Measurements from ENCODE around the gene EML4.
"Not testable (repeated sequence)": the region's sequence is repeated elsewhere in the genome, so short reads cannot be mapped to it uniquely, and the experiment has no call there.

Gene EML4

DNA sequence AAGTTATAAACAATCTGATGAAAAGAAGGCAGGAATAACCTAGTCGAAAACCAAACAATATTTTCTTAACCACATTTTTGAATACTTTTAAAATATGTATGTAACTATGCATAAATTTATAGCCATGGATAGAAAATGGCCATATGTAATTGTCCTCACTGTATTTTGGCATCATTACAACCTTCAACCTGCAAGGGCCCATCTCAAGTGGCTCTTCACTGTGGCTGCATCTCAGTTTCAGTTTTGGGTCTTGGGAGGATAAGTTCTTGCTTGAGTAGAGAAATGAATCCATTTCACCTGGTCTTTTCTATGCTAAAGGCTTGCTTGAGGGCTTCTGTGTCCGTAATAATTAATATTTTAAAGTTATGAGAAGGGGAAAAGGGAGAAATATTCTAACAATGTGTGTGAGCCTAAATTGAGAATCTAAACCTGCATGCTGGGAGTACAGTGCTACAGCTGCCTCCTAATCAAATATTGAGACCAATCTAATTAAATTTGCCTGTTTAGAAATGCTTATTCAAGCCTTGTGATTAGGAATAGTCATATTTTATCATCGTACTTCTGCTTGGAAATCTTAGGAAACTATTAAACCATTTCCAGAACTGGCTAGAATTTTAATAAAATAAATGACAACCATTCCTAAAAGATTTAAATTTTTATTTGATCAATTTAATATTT, 92.5 kb downstream of the EML4 start:
- no peak for DNase-seq (ENCODE audit: low spot score)

GRCh38 chr2:42266236-42266635, 97.1 kb downstream of the EML4 start:
- DNase-seq (ENCODE audit: low spot score): no peak

DNA sequence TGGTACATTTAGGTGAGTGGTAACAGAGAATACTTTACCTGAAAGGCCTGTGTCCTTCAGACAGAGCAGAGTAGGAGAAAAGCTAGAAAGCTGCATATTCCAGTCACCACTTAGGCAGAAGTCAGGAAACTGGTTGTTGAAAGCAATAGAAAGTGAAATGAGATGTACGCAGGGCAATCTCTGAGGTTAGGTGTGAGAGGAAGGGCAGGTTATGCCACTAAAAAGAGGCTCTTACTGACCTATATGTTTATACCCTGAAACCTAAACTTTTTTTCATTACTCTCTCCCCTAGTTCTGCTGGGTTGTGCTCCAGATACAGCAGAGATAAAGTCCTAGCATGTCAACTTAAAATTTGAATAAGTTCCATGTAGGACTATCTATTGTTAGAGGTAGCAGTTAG, 98.4 kb downstream of the EML4 start:
- no peak for DNase-seq (ENCODE audit: low spot score)

GRCh38 chr2:42268528-42269151, 99.5 kb downstream of the EML4 start:
- no peak for DNase-seq (ENCODE audit: low spot score)

DNA sequence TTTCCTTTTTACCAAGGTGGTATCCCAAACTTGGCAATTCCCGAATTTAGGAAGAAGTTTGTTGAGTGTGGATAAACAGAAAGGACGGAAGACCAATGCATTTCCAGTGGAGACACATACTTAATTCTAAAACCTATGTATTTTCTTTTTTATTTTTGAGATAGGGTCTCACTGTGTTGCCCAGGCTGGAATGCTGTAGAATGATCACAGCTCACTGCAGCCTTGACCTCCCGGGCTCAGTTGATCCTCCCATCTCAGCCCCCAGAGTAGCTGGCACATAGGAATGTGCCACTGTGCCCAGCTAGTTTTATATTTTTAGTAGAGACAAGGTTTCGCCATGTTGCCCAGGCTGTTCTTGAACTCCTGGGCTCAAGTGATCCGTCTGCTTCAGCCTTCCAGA, 101.6 kb downstream of the EML4 start:
- DNase-seq (ENCODE audit: low spot score): no peak

GRCh38 chr2:42271246-42271645, 102.1 kb downstream of the EML4 start:
- not testable (repeated sequence) for DNase-seq (ENCODE audit: low spot score)

GRCh38 chr2:42274863-42275262, 105.7 kb downstream of the EML4 start:
- no peak for DNase-seq (ENCODE audit: low spot score)

DNA sequence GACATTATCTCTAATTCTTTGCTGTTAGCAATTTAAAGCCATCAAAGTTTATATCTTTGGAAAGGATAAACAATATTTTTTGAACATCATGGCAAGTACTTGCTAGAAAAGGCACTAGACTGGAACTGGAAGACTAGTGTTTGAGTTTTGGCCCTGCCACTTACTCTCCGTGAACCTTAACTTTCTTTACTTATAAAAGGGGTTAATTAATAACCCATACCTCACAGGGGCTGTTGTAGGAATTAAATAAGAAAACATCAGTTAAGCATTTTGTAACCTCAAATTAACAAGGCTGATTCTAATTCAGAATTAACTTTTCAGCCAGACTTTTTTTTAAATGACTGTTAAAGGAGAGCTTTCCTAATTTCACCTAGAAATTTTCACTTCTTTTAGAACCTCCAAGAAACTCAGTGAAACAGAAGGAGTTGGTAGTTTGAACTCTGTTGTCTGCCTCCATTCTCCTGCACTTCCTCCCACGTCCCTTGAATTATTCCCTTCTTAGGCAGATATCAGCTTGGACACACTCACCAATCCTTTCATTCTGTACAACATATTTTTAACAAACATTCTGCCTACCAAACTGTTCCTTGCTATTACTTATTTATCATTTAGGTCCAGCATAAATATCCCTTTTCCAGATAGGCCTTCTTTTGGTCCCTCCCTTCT, 112.4 kb downstream of the EML4 start:
- DNase-seq (ENCODE audit: low spot score): no peak

DNA sequence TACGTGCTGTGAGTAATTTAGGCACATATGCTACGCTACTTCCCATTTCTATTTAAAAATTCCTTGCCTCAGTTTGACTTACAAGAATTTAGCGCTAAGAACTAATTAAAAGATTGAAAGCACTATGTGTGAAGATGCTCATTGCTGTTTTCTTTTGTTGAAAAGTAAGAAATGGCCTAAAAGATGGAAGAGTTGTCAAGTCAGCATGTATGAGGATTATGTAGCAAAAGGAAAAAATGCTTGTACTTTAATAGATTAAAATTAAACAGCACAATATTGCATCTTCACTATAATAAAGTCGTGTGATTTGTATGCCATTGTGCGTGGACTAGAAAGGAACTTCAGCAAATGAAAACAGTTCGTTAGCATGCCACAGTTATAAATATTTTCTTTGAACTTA, 114.9 kb downstream of the EML4 start:
- no peak for DNase-seq (ENCODE audit: low spot score)

DNA sequence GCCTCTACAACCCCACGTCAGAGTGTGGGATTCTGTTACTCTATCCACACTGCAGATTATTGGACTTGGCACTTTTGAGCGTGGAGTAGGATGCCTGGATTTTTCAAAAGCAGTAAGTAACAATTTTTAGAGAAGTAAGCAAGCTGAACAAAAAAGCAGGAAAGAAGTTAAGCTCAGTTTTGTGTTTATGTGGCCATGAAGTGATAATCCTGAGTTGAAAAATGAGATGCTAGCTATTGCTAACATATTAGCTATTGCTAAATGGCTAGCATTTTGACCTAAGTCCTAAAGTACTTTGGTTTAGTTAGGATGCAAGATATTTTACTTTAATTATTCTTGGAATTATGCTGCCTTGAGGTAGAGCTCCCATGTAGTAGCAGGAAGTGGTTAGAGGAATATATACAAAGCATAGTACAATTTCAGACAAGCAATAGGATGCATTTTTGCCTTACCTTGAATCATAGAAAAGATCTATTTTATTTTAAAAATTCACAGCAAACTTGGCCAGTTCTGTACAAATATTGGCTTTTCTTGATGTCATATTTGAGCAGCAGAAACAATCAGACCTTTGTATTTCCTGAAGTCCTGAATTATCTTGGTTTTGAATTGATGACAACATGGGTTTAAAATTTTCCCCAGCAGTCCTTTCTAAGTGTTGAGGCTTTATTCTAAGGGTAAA, 117.3 kb downstream of the EML4 start:
- no peak for DNase-seq (ENCODE audit: low spot score)

DNA sequence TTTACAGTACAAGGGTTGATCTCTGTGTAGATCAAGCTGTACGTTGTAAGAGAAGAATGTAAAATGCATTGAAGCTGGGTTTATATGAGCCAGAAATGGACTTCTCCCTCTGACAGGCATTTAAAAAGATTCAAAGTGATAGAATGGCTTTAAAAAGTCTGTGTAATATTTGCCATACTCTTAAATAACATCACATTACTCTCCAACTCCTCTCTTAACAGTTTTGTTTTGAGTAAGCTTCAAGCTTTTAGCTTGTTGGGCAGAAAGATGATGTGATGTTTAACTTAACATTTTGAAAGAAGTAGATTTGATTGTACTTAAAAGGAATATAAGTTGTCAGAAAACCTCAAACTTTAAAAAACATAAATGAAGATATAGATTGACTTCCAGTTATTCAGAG, 119.7 kb downstream of the EML4 start:
- DNase-seq (ENCODE audit: low spot score): no peak

DNA sequence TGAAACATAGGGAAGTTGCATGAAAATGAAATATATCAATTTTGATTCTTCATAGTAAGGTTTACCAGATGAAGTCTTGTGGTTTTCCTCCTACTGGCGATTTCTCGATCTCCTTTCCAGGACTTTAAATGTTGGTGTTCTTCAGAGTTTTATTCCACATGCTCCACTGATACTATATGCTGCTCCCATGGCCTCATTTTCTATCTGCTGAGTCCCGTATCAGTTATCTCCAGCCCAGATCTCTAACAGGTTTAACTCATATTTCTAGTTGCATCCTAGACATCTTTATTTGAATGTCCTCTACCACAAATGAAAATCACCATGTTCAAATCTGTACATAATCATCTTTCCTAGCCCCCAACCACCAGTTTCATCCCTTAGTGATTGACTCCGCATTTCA, 120.1 kb downstream of the EML4 start:
- no peak for DNase-seq (ENCODE audit: low spot score)

DNA sequence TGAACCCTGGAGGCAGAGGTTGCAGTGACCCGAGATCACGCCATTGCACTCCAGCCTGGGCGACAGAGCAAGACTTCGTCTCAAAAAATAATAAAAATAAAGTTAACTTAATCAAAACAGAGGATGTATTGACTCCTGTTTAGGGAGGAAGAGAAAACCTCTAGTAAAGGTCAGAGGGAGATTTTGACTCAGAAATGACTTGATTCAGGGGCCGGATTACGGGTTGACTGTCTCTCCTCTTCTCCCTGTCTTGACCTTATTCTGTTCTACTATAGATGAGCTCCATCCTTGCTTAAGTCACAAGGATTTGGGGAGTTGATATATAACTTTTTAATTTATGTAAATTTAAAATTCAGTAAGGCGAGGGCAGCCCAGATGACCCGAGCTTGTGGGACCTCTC, 120.9 kb downstream of the EML4 start:
- DNase-seq (ENCODE audit: low spot score): no peak

- no peak for DNase-seq (ENCODE audit: low spot score)
These were observed 123.9 kb downstream of the EML4 start for GRCh38 chr2:42293019-42293418.

- DNase-seq (ENCODE audit: low spot score): no peak
These were observed 127.1 kb downstream of the EML4 start for GRCh38 chr2:42296226-42296625.

GRCh38 chr2:42297322-42297936, 128.3 kb downstream of the EML4 start:
- DNase-seq (ENCODE audit: low spot score): no peak

- no peak for DNase-seq (ENCODE audit: low spot score)
These were observed 129.0 kb downstream of the EML4 start for GRCh38 chr2:42298132-42298531.

DNA sequence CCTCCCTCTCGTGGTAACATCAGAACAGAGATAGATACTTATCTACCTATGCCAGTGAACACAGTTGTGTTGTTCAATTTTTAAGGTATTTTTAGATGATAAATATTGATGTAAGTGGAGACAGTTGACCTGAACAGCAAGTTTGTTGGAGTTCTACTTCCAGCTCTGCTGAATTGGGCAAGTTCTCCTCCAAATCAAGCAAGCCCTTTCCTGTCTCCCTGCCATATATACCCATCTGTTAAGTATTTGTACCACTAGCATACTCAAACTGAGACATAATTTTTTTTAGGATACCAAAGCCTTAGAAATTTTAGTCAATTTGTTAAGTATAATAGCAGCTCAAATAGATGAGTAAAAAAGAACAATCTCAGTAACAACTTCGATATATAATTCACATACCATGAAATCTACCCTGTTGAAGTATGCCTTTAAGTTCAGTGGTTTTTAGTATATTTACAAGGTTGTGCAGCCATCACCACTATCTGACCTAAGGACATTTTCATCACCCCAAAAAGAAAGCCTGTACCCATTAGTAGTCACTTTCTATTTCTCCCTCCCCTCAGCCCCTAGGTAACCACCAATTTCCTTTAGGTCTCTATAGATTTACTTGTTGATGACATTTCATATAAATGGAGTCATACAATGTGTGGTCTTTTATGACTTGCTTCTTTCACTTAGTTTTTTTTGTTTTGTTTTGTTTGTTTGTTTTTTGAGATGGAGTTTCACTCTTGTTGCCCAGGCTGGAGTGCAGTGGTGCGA, 130.0 kb downstream of the EML4 start:
- DNase-seq (ENCODE audit: low spot score): no peak

DNA sequence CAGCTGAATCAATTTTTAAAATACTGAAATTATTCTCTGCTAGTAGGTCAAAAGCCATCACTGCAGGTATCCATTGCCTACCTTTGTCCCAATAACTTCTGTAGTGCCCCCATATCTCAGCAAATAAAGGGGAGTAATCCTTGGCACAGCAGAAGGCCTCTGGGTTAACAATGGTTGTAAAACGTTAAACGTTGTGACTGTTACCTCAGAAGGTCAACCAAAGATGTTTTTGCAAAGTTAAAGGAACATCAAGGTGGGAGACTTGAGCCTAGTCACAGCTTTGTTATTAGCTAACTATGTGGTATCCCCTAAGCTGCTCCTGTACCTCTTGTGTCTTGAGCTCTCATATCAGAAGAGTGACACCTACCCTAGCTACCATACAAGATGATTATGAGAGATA, 131.4 kb downstream of the EML4 start:
- DNase-seq (ENCODE audit: low spot score): no peak

DNA sequence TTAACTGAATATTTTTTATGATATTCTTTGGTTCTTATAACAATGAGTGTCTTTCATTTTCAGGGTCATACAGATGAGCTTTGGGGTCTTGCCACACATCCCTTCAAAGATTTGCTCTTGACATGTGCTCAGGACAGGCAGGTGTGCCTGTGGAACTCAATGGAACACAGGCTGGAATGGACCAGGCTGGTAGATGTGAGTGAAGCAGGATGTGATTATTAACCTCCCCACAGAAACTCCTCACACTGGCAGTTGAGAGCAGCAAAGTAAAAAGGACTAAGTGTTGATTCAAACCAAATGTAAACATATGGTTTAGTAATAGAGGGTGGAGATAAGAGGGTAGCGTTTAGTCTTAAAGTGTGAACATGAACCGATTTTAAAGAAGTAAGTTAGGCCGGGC, 134.1 kb downstream of the EML4 start:
- no peak for DNase-seq (ENCODE audit: low spot score)

- DNase-seq (ENCODE audit: low spot score): no peak
These were observed 135.0 kb downstream of the EML4 start for GRCh38 chr2:42304059-42304713.

Measured in pons (tissue), 1 donor.